GM19328 (cell line): ENCODE data around the gene CDK13.
A peak's percentile ranks its signal among the peaks of the same experiment; 100 is the strongest.

Experiments
- ATAC-seq: cut with Tn5 transposase; IDR thresholded peaks from one replicate; pipeline ENCODE4 v1.9.1; 2021; ENCODE audit warnings: mild to moderate bottlenecking, moderate library complexity; ENCODE audit not compliant: unreplicated experiment

Gene CDK13

DNA sequence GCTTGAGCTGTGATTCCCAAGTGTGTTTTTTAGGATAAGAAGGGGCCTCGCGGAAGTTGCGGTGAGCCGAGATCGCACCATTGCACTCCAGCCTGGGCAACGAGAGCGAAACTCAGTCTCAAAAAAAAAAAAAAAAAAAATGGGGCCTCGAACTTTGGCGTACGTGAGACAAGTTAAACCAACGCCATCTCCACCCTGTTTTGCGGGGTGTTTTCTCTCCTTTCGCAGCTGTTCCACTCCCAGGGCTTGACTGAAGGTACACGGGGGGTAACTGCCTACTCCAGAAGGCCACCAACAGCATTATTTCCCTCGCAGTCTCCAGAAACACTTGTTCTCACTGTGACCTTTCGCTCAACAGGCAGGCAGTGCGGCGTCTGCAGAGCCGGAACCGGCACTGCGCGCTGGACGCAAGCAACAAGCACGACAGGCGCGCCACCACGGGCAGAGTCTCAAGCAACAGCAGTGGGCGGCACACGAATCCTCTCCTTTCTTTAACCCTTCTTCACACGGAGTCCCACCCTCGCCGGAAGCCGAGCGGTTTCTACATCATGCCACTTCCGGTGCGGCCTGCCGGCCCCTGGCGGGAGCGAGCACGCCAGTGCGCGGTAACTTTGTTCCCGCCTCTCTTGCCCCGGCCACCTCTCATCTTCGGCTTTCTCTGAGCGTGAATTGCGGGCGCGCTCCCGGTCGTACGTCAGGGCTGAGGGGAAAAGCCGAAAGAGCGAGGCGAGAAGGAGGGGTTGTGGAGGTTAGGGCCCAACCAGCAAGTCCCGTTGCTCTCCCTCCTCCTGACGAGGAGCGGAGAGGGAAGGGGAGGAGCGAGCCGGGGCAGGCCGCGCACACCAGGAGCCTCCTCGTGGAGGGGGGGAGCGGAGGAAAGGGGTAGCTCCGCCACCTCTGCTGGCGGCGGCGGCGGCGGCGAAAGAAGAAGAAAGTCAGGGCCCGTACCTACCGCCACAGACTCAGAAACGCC is 814 bp upstream of the CDK13 start:
- peak; percentile 66 for ATAC-seq

GRCh38 chr7:39950473-39951225 is 593 bp downstream of the CDK13 start:
- no peak for ATAC-seq

DNA sequence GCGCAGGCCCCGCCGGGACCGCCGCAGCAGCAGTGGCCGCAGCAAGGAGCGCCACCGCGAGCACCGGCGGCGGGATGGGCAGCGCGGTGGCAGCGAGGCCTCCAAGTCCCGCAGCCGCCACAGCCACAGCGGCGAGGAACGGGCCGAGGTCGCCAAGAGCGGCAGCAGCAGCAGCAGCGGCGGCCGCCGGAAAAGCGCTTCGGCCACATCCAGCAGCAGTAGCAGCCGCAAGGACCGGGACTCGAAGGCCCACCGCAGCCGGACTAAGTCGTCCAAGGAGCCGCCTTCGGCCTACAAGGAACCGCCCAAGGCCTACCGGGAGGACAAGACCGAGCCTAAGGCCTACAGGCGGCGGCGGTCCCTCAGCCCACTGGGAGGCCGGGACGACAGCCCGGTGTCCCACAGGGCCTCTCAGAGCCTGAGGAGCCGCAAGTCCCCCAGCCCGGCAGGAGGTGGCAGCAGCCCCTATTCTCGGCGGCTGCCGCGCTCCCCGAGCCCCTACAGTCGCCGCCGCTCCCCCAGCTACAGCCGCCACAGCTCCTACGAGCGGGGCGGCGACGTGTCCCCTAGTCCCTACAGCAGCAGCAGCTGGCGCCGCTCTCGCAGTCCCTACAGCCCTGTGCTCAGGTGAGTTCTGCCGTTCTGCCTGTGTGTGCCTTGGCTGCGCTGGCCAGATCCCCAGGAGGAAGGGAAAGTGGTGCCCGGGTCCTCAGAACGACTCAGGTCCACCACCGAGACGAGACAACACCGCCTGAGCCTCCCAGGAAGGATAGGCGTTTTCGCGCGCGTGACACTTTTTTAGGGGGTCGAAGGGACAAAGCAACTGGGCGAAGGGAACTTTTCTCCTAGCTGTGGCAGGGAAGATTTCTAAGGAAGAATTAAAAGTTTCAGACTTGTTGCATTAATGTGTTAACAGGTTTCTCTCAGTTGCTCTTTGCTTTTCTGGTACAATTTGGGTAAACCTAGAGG is 1.5 kb downstream of the CDK13 start:
- ATAC-seq = peak; percentile 16

DNA sequence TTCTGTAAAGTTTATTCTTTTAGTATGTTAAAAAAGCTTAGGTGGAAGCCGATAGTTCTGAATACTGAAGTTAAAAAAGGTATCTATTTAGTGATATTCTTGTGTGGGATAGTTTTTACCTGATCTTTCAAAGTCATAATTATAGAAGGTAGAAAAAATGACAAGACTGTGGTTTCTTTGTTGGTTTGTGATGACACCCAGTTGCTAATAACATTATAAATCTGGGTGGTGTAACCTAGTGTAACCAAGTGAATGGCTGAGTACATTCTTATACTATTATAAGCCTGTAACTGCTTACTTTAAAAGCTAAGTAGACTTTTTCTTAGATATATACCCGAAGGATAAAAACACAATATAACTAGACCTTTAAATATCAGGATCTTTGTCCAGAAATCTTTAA is 2.3 kb downstream of the CDK13 start:
- ATAC-seq = no peak

- no peak for ATAC-seq
Measured at GRCh38 chr7:39952803-39953202, 2.7 kb downstream of the CDK13 start.

GRCh38 chr7:39954694-39955093 is 4.6 kb downstream of the CDK13 start:
- no peak for ATAC-seq

- ATAC-seq = no peak
Measured at GRCh38 chr7:39958038-39958437, 8.0 kb downstream of the CDK13 start.

- no peak for ATAC-seq
Measured at GRCh38 chr7:39967406-39968161, 17.5 kb downstream of the CDK13 start.

GRCh38 chr7:39969431-39969830 is 19.4 kb downstream of the CDK13 start:
- ATAC-seq = no peak

DNA sequence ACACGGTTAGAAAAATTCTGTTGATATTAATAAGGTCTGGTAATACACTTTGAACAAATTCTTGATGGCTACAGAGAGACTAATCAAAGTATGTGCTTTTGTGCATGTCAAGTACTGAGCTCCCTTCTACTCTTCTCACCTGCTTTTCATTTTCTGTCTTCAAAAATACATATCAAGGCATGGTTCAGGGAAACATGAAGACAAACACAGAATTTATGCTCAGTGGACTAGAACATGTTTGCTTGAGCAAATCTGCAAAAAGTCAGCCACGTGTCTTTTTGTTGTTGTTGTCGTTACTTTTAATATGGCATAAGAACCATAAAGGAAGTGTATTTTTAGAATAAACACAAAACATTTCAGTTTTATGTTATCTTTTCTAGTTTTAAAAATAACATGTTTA is 21.9 kb downstream of the CDK13 start:
- peak; percentile 39 for ATAC-seq

DNA sequence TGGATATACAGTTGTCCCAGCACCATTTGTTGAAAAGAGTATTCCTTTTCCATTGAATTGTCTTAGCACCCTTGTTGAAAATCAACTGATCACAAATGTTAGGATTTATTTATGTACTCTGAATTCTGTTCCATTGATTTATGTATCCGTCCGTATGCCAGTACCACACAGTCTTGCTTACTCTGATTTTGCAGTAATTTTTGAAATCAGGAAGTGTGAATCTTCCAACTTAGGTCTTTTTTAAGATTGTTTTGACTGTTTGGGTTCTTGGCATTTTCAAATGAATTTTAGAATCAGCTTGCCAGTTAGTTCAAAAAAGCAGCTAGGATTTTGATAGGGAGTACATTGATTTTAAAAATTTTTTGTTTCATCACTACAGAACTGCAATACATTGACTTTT is 23.7 kb downstream of the CDK13 start:
- ATAC-seq = no peak

GRCh38 chr7:39978230-39978934 is 28.3 kb downstream of the CDK13 start:
- ATAC-seq = no peak

DNA sequence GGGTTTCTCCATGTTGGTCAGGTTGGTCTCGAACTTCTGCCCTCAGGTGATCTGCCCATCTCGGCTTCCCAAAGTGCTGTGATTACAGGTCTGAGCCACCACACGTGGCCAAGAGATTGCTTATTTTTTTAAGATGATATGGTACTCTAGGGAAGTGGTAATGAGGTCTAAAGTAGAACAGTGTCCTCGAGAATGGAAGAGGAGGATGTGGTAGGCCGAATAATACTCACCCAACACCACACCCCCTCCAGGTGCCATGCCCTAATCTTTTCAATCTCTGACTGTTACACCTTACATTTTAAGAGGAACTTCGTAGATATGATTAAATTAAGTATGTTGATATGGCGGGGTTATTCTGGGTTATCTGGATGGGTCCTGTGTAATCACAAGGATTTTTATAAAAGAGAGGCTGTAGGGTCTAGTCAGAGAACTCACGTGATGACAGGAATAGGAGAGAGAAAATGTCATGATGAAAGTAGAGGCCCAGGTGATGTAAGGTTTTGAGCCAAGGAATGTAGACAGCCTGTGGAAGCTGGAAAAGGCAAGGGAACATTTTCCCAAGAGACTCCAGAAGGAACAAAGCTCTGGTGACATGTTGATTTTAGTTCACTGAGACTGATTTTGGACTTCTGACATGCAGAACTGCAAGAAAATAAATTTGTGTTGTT is 29.5 kb downstream of the CDK13 start:
- no peak for ATAC-seq

GRCh38 chr7:39985398-39985918 is 35.4 kb downstream of the CDK13 start:
- no peak for ATAC-seq

DNA sequence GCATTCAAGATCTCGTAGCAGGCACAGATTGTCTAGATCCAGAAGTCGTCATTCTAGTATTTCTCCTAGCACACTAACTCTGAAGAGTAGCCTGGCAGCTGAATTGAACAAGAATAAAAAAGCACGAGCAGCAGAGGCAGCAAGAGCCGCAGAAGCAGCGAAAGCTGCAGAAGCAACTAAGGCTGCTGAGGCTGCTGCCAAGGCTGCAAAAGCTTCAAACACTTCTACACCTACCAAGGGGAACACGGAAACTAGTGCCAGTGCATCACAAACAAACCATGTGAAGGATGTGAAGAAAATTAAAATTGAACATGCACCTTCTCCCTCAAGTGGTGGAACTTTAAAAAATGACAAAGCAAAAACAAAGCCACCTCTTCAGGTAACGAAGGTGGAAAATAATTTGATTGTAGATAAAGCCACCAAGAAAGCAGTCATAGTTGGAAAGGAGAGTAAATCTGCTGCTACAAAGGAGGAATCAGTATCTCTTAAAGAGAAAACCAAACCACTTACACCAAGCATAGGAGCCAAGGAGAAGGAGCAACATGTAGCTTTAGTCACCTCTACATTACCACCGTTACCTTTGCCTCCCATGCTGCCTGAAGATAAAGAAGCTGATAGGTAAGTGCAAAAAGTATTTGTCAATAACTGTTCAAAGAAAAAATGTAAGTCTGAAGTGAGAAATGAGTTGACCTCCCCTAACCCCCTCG is 37.7 kb downstream of the CDK13 start:
- ATAC-seq = no peak

DNA sequence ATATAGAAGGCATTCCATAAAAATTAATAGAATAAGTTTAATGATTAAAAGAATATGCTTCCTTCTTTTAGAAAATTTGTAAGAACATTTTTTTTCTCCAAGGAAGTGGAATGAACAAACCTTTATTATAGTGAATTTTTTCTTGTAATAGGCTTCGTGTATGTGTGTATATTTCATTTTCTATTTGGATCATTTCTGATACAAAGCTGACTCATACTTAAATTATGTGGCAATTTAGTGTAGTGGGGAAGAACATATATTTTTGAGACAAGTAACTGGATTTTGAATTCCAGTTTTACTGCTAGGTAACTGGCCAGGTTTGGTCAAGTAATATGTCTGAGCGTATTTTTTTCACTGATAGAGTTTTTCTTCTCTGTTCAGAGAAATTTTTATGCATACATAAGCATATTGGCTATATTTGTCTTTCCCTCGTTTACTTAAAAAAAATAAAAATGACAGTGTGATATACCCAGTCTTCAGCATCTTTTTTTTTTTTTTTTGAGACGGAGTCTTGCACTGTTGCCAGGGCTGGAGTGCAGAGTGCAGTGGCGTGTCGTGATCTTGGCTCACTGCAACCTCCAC is 50.8 kb downstream of the CDK13 start:
- no peak for ATAC-seq

DNA sequence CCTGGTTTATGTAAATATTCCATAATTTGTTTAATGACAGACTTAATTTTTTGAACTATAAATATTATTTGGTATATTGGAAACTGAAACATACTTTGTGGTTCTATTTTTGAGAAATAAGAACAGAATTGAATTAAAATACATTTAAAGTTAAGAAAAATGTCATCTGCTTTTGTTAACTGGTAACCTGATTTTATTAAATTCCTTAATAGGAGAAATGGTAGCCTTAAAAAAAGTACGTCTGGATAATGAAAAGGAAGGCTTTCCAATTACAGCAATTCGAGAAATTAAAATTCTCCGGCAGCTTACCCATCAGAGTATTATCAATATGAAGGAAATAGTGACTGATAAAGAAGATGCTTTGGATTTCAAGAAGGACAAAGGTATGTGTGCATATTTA is 51.6 kb downstream of the CDK13 start:
- no peak for ATAC-seq

- no peak for ATAC-seq
Measured at GRCh38 chr7:40003597-40003996, 53.5 kb downstream of the CDK13 start.
